HepG2 (cell line): Measurements from ENCODE around the gene SYNGR1. TPM values are rescaled to one million over a fixed set of nuclear protein-coding genes. Genes with fewer than 3 reads are reported as not detected.

Source experiments
- BRD4 ChIP-seq: sonication (generic); formaldehyde crosslinking; IDR thresholded peaks from 2 replicates; pipeline ENCODE4 v1.4.0; 2020; ENCODE audit warnings: missing genetic modification reagents
- CBFB ChIP-seq: sonication (generic); formaldehyde crosslinking; IDR thresholded peaks from 2 replicates; pipeline ENCODE4 v1.4.0; 2020; ENCODE audit warnings: missing genetic modification reagents
- CCDC6 ChIP-seq: sonication (generic); formaldehyde crosslinking; IDR thresholded peaks from 2 replicates; pipeline ENCODE4 v1.8.1; 2022; ENCODE audit warnings: mild to moderate bottlenecking, missing genetic modification reagents, moderate library complexity
- CHD4 ChIP-seq: fragments of 200-600 bp; sonication (generic); IDR thresholded peaks from 2 replicates; pipeline ENCODE4 v1.7.0; 2017; ENCODE audit warnings: mild to moderate bottlenecking, low read length, borderline replicate concordance
- FOXO1 ChIP-seq: sonication (generic); formaldehyde crosslinking; IDR thresholded peaks from 2 replicates; pipeline ENCODE4 v1.4.0; 2020; ENCODE audit warnings: missing genetic modification reagents
- IKZF4 ChIP-seq: sonication (generic); formaldehyde crosslinking; IDR thresholded peaks from 2 replicates; pipeline ENCODE4 v1.5.1; 2020; ENCODE audit warnings: borderline replicate concordance, mild to moderate bottlenecking, low read depth, missing genetic modification reagents; ENCODE audit errors: not compliant biosample characterization
- KMT2A ChIP-seq: sonication (generic); formaldehyde crosslinking; IDR thresholded peaks from 2 replicates; pipeline ENCODE4 v1.4.0; 2020; ENCODE audit warnings: missing genetic modification reagents
- NFATC3 ChIP-seq: sonication (generic); formaldehyde crosslinking; IDR thresholded peaks from 2 replicates; pipeline ENCODE4 v1.5.1; 2020; ENCODE audit warnings: mild to moderate bottlenecking, missing genetic modification reagents
- POLR2AphosphoS5 ChIP-seq: IDR thresholded peaks from 2 replicates; pipeline ENCODE4 v1.6.1; 2012; ENCODE audit warnings: low read depth, low read length
- SIN3A ChIP-seq: IDR thresholded peaks from 2 replicates; pipeline ENCODE4 v1.6.1; 2011; ENCODE audit warnings: low read depth, mild to moderate bottlenecking, control low read depth, low read length, borderline replicate concordance
- SKI ChIP-seq: fragments of 450-650 bp; IDR thresholded peaks from one replicate; pipeline ENCODE4 v1.6.1; 2018; ENCODE audit warnings: mild to moderate bottlenecking; ENCODE audit not compliant: partially characterized antibody
- TARDBP ChIP-seq: sonication (generic); formaldehyde crosslinking; IDR thresholded peaks from 2 replicates; pipeline ENCODE4 v1.8.0; 2022; ENCODE audit warnings: mild to moderate bottlenecking, missing genetic modification reagents
- TP53 ChIP-seq: sonication (generic); formaldehyde crosslinking; conservative IDR thresholded peaks from 2 replicates; pipeline ENCODE4 v1.4.0; 2020; ENCODE audit warnings: missing genetic modification reagents
- ZBTB3 ChIP-seq: sonication (generic); formaldehyde crosslinking; IDR thresholded peaks from 2 replicates; pipeline ENCODE4 v1.4.0; 2020; ENCODE audit warnings: low read depth, mild to moderate bottlenecking, moderate library complexity, missing genetic modification reagents, borderline replicate concordance
- ZBTB38 ChIP-seq: sonication (generic); formaldehyde crosslinking; IDR thresholded peaks from 2 replicates; pipeline ENCODE4 v1.5.1; 2020; ENCODE audit warnings: mild to moderate bottlenecking, missing genetic modification reagents
- ZFX ChIP-seq: sonication (generic); formaldehyde crosslinking; IDR thresholded peaks from 2 replicates; pipeline ENCODE4 v1.4.0; 2020; ENCODE audit warnings: mild to moderate bottlenecking, low read depth, missing genetic modification reagents, moderate library complexity
- ZNF256 ChIP-seq: sonication (generic); formaldehyde crosslinking; conservative IDR thresholded peaks from 2 replicates; pipeline ENCODE4 v1.4.0; 2020; ENCODE audit warnings: missing genetic modification reagents
- ZNF333 ChIP-seq: sonication (generic); formaldehyde crosslinking; IDR thresholded peaks from 2 replicates; pipeline ENCODE4 v1.4.0; 2020; ENCODE audit warnings: mild to moderate bottlenecking, missing genetic modification reagents, borderline replicate concordance
- ZNF556 ChIP-seq: sonication (generic); formaldehyde crosslinking; IDR thresholded peaks from 2 replicates; pipeline ENCODE4 v1.4.0; 2020; ENCODE audit warnings: mild to moderate bottlenecking, missing genetic modification reagents, borderline replicate concordance
- ZNF570 ChIP-seq: sonication (generic); formaldehyde crosslinking; IDR thresholded peaks from 2 replicates; pipeline ENCODE4 v1.4.0; 2020; ENCODE audit warnings: mild to moderate bottlenecking, missing genetic modification reagents, borderline replicate concordance
- ZNF672 ChIP-seq: sonication (generic); formaldehyde crosslinking; IDR thresholded peaks from 2 replicates; pipeline ENCODE4 v1.8.1; 2022; ENCODE audit warnings: missing genetic modification reagents
- ZNF713 ChIP-seq: sonication (generic); formaldehyde crosslinking; IDR thresholded peaks from 2 replicates; pipeline ENCODE4 v1.4.0; 2020; ENCODE audit warnings: mild to moderate bottlenecking, missing genetic modification reagents
- ZNF776 ChIP-seq: sonication (generic); formaldehyde crosslinking; IDR thresholded peaks from 2 replicates; pipeline ENCODE4 v1.4.0; 2020; ENCODE audit warnings: mild to moderate bottlenecking, missing genetic modification reagents
- ZSCAN22 ChIP-seq: sonication (generic); formaldehyde crosslinking; IDR thresholded peaks from 2 replicates; pipeline ENCODE4 v1.4.0; 2020; ENCODE audit warnings: mild to moderate bottlenecking, missing genetic modification reagents
- ZSCAN30 ChIP-seq: sonication (generic); formaldehyde crosslinking; IDR thresholded peaks from 2 replicates; pipeline ENCODE4 v1.5.0; 2020; ENCODE audit warnings: mild to moderate bottlenecking, missing genetic modification reagents
- polyA plus RNA-seq, 8 experiments: library from polyadenylated mRNA; depleted of rRNA in 3 of 8; stranded (reverse) in 7 of 8; unstranded in 1 of 8; fragments of >200 nt; fragmentation: Illumina TruSeq in 4 of 8; extraction: Trizol in 4 of 8; gene quantifications; 2 replicates each; pipeline versions ENCODE4 v1.2.1 to v1.2.3, GENCODE V29; 2011 to 2016; ENCODE audit warnings: low read depth in 4 of 8, missing spikeins in 1 of 8, mixed read lengths in 1 of 8; ENCODE audit not compliant: insufficient read depth in 1 of 8
- total RNA-seq, 5 experiments: library from RNA; depleted of rRNA; stranded (reverse); fragments of >200 nt; fragmentation: Illumina TruSeq; extraction: Trizol; gene quantifications; 2 replicates each; pipeline ENCODE4 v1.2.3, GENCODE V29; 2016; ENCODE audit warnings: low read depth in 1 of 5
- TF ChIP-seq, protein P1 (sequence below): IDR thresholded peaks from 2 replicates; pipeline ENCODE4 v1.6.1; 2016; ENCODE audit warnings: low read depth, borderline replicate concordance
- TF ChIP-seq, protein P2 (sequence below): sonication (generic); formaldehyde crosslinking; IDR thresholded peaks from 2 replicates; pipeline ENCODE4 v1.5.0; 2020; ENCODE audit warnings: missing genetic modification reagents
- TF ChIP-seq, protein P3 (sequence below): sonication (generic); formaldehyde crosslinking; IDR thresholded peaks from 2 replicates; pipeline ENCODE4 v1.8.0; 2023; ENCODE audit warnings: mild to moderate bottlenecking, missing genetic modification reagents
- TF ChIP-seq, protein P4 (sequence below): sonication (generic); formaldehyde crosslinking; IDR thresholded peaks from 2 replicates; pipeline ENCODE4 v1.4.0; 2020; ENCODE audit warnings: missing genetic modification reagents

SYNGR1 gene
- total and polyA plus RNA-seq, 2 of the 13 experiments (the other 11 are each of a cell fraction or from before 2014, with no cell fraction given) = 0.27 to 2.7 TPM

DNA sequence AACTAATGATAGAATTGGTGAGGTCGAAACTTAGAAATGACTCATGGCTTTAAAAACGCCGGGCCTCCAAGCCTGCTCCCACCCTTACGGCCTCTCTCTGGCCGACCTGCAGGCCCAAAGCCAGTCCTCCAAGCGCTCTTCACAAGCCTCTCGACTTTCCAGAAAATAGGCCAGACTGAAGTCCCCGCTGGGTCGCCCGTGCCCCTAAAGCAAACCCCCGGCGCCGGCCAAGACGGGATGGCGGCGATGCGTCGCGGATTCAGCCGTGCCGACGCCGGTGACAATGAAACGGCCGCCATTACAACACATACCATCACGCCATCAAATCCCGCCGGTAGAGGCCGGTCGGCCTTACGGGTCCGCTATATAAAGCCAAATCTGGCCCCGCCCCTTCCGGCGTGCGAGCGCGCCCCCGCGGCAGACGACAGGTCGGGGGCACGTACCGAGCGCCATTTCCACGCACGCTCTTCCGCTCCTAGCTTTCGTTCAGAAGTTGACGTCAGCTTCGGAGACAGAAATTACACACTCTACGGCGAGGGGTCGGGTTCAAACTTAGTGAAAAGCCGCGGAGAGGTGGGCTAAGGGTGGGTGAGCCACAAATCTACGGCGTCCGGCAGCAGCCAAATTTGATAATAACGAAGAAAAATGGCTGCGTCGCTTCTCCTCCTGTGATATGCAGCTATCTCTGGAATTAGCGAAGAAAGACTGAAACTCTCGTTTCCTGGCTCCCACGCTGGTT lies 30.3 kb upstream of the SYNGR1 start, which contains the start of gene RPL3 (continued):
- no peak for TF ChIP-seq ZSCAN30 (CRISPR knock-in tag)
- peak; percentile 61 for TF ChIP-seq CBFB (CRISPR knock-in tag)
- TF ChIP-seq, protein P1, sequence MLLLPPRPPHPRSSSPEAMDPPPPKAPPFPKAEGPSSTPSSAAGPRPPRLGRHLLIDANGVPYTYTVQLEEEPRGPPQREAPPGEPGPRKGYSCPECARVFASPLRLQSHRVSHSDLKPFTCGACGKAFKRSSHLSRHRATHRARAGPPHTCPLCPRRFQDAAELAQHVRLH = peak; percentile 70
- peak; percentile 79; the same call in 1 of the 2 replicates for TF ChIP-seq SIN3A
- TF ChIP-seq CHD4 = no peak
- TF ChIP-seq NFATC3 (CRISPR knock-in tag) = no peak
- no peak for TF ChIP-seq ZNF776 (CRISPR knock-in tag)
- TF ChIP-seq ZNF713 (CRISPR knock-in tag) = no peak
- TF ChIP-seq ZNF256 (CRISPR knock-in tag) = peak; percentile 46; the same call in 1 of the 2 replicates
- no peak for TF ChIP-seq IKZF4 (CRISPR knock-in tag)
- peak; percentile 67 for TF ChIP-seq TP53 (CRISPR knock-in tag)
- no peak; the same call in 1 of the 2 replicates for TF ChIP-seq BRD4 (CRISPR knock-in tag)
- TF ChIP-seq POLR2AphosphoS5 = peak; percentile 99
- TF ChIP-seq FOXO1 (CRISPR knock-in tag) = 0 out of 2 replicates have a peak, but pooled peaks have one; percentile 31
- TF ChIP-seq ZBTB38 (CRISPR knock-in tag) = peak; percentile 81
- TF ChIP-seq CCDC6 (CRISPR knock-in tag) = peak; percentile 88
- TF ChIP-seq ZBTB3 (CRISPR knock-in tag) = no peak; the same call in 1 of the 2 replicates
- TF ChIP-seq ZNF333 (CRISPR knock-in tag) = no peak; the same call in 1 of the 2 replicates
- no peak for TF ChIP-seq ZSCAN22 (CRISPR knock-in tag)
- TF ChIP-seq, protein P2, sequence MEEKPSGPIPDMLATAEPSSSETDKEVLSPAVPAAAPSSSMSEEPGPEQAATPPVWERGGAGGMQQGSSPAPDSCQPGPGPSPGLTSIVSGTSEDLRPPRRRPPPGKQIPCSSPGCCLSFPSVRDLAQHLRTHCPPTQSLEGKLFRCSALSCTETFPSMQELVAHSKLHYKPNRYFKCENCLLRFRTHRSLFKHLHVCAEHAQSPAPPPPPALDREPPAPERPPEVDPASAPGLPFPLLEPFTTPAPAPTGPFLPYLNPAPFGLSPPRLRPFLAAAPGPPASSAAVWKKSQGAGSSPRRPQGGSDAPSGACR (CRISPR knock-in tag) = no peak
- TF ChIP-seq, protein P3, sequence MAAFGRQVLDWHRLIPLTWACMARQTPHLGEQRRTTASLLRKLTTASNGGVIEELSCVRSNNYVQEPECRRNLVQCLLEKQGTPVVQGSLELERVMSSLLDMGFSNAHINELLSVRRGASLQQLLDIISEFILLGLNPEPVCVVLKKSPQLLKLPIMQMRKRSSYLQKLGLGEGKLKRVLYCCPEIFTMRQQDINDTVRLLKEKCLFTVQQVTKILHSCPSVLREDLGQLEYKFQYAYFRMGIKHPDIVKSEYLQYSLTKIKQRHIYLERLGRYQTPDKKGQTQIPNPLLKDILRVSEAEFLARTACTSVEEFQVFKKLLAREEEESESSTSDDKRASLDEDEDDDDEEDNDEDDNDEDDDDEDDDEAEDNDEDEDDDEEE (CRISPR knock-in tag) = peak; percentile 32; the same call in 1 of the 2 replicates
- TF ChIP-seq SKI = peak; percentile 81
- TF ChIP-seq, protein P4, sequence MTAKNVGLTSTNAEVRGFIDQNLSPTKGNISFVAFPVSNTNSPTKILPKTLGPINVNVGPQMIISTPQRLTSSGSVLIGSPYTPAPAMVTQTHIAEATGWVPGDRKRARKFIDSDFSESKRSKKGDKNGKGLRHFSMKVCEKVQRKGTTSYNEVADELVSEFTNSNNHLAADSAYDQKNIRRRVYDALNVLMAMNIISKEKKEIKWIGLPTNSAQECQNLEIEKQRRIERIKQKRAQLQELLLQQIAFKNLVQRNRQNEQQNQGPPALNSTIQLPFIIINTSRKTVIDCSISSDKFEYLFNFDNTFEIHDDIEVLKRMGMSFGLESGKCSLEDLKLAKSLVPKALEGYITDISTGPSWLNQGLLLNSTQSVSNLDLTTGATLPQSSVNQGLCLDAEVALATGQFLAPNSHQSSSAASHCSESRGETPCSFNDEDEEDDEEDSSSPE (CRISPR knock-in tag) = peak; percentile 81
- 0 out of 2 replicates have a peak, but pooled peaks have one; percentile 35 for TF ChIP-seq KMT2A
- TF ChIP-seq ZNF570 (CRISPR knock-in tag) = no peak
- no peak for TF ChIP-seq ZNF672 (CRISPR knock-in tag)
- no peak for TF ChIP-seq ZNF556 (CRISPR knock-in tag)
- peak; percentile 83; the same call in 1 of the 2 replicates for TF ChIP-seq TARDBP
- TF ChIP-seq ZFX (CRISPR knock-in tag) = peak; percentile 99
